Psoas muscle (tissue), 8 donors: Measurements from ENCODE around the gene EMX1. TPM values are rescaled to one million over a fixed set of nuclear protein-coding genes. Genes with fewer than 3 reads are reported as not detected.

ENCODE experiments used
- ATAC-seq, 4 donors: fragments of 200-7000 bp; cut with Tn5 transposase; one replicate each; pipeline ENCODE4 v1.9.1; 2020; ENCODE audit warnings: moderate library complexity in 3 of 4, mild to moderate bottlenecking in 2 of 4
- DNase-seq, 2 donors: peaks; one replicate each; pipeline ENCODE4 v3.0.0-alpha.2; 2020
- H3K27ac ChIP-seq: fragments of 200-600 bp; one replicate; pipeline ENCODE4 v1.8.0; 2022
- H3K27me3 ChIP-seq, 3 donors: fragments of 200-600 bp in 1 of 3; one replicate each; pipeline versions ENCODE4 v1.6.1 to v1.8.0; 2013 to 2022; ENCODE audit warnings: low read length in 2 of 3, mild to moderate bottlenecking in 2 of 3, moderate library complexity in 1 of 3; ENCODE audit not compliant: insufficient read depth in 3 of 3
- H3K36me3 ChIP-seq, 2 donors: fragments of 200-600 bp in 1 of 2; one replicate each; pipeline versions ENCODE4 v1.6.1 to v1.8.0; 2013 to 2022; ENCODE audit warnings: low read depth in 1 of 2, mild to moderate bottlenecking in 1 of 2, moderate library complexity in 1 of 2; ENCODE audit not compliant: insufficient read depth in 1 of 2
- H3K4me1 ChIP-seq: fragments of 200-600 bp; one replicate; pipeline ENCODE4 v1.8.0; 2022
- H3K4me3 ChIP-seq: fragments of 200-600 bp; one replicate; pipeline ENCODE4 v1.8.0; 2022; ENCODE audit warnings: mild to moderate bottlenecking
- H3K9me3 ChIP-seq: fragments of 200-600 bp; one replicate; pipeline ENCODE4 v1.8.0; 2022
- CTCF ChIP-seq: fragments of 200-600 bp; IDR thresholded peaks from one replicate; pipeline ENCODE4 v1.8.0; 2022; ENCODE audit warnings: antibody characterized with exemption
- WGBS, 3 donors: extraction: QIAGEN DNeasy Blood & Tissue Kit; methylation state at CpG; one replicate each; pipeline versions ENCODE4 v1.1.6 to v1.1.7; 2013; 5-methylcytosine and 5-hydroxymethylcytosine counted together
- intact Hi-C, 2 donors: fragments of 100-400 bp; cut with DNase I; formaldehyde crosslinking; loops; one replicate each; pipeline versions ENCODE4 v1.11.0 to v1.14.2; 2022
- polyA plus RNA-seq, 3 donors: library from polyadenylated mRNA; stranded (reverse); fragments of 200-250 nt; gene quantifications; one replicate each; pipeline ENCODE4 v1.2.3, GENCODE V29; 2013
- total RNA-seq, 4 donors: library from RNA; stranded (reverse); fragmentation: NEBNext Ultra II Directional in 2 of 4; extraction: Animal tissue kit (Norgen Biotek cat#: 25700) in 2 of 4; gene quantifications; one replicate each; pipeline versions ENCODE4 v1.2.1 to v1.2.4, GENCODE V29; 2021 to 2023
- donor health status: healthy with polysubstance abuse.
- donor health status: DM: no; HTN: no; CAD: no; lungs with moderate emphysema.
- donor health status: Bipolar disorder and iron deficiency.
- donor health status: healthy.
- donor health status: DM: yes; HTN: yes; CAD: no.
- donor health status: DM: no; HTN: no; CAD: no.
- donor health status: DM: no; HTN: no; CAD: no.
- donor health status: DM: yes; HTN: yes; CAD: no.

Gene EMX1
- total and polyA plus RNA-seq, 7 donors, result 0.01 TPM; not detected in 6

GRCh38 chr2:72953528-72953927 lies 36.2 kb downstream of the EMX1 start:
- Histone ChIP-seq H3K9me3 (no peaks in the 10 kb centered on the region), H3K4me3 (no peak overlapping the region), H3K36me3 (peaks cover 0 to 9% of the 10 kb centered on the region in 2 donors), H3K4me1 (no peaks in the 10 kb centered on the region), H3K27me3 (no peaks in the 10 kb centered on the region), H3K27ac (no peak overlapping the region)
- 94 to 100% (median 95%) methylated on average over 1 of the region's 1 CpG for WGBS, 3 donors
- DNase-seq (no peak), ATAC-seq (no peak)
- intact Hi-C loops, result no loop called here
- TF ChIP-seq CTCF, result no peak

- H3K27me3 ChIP-seq, result no peaks in the 10 kb centered on the region
- H3K27ac ChIP-seq, result no peak overlapping the region
- no peak for TF ChIP-seq CTCF
- H3K4me3 ChIP-seq, result no peak overlapping the region
- intact Hi-C loops, result no loop called here
- WGBS, 3 donors, result 61 to 81% (median 78%) methylated on average over 4 of the region's 4 CpGs
- no peak for ATAC-seq
- no peaks in the 10 kb centered on the region for H3K9me3 ChIP-seq
- no peak for DNase-seq
- peaks cover 0 to 9% of the 10 kb centered on the region in 2 donors for H3K36me3 ChIP-seq
- H3K4me1 ChIP-seq, result no peaks in the 10 kb centered on the region
Observed at GRCh38 chr2:72953976-72954375, 36.7 kb downstream of the EMX1 start.

GRCh38 chr2:72954376-72955227 lies 37.3 kb downstream of the EMX1 start:
- Histone ChIP-seq H3K36me3 (peaks cover 0 to 14% of the 10 kb centered on the region in 2 donors), H3K9me3 (no peaks in the 10 kb centered on the region), H3K27me3 (no peaks in the 10 kb centered on the region), H3K27ac (no peak overlapping the region), H3K4me1 (no peaks in the 10 kb centered on the region), H3K4me3 (no peak overlapping the region)
- WGBS, 3 donors, result 71 to 76% (median 75%) methylated on average over 8 to 12 of the region's 12 CpGs
- DNase-seq, result no peak
- no peak for TF ChIP-seq CTCF
- intact Hi-C loops, result no loop called here
- ATAC-seq, result no peak

GRCh38 chr2:72955228-72956049 lies 38.1 kb downstream of the EMX1 start:
- no peaks in the 10 kb centered on the region for H3K27me3 ChIP-seq
- WGBS, 3 donors, result 68 to 80% (median 77%) methylated on average over 24 of the region's 24 CpGs
- no peak overlapping the region for H3K27ac ChIP-seq
- H3K9me3 ChIP-seq, result no peaks in the 10 kb centered on the region
- H3K36me3 ChIP-seq, result peaks cover 0 to 14% of the 10 kb centered on the region in 2 donors
- DNase-seq, result peak in 1 of 2 donors; percentile 25
- intact Hi-C loops, result no loop called here
- no peak overlapping the region for H3K4me3 ChIP-seq
- TF ChIP-seq CTCF, result no peak
- no peaks in the 10 kb centered on the region for H3K4me1 ChIP-seq
- ATAC-seq, result no peak
